SK-N-SH treated with all-trans-retinoic acid at 6 μM for 48 hours (cell line): ENCODE results near the gene MIA2.

Source experiments
- ATAC-seq: fragments of 200-7000 bp; cut with Tn5 transposase; 3 replicates; pipeline ENCODE4 v1.9.1; 2020; ENCODE audit warnings: mild to moderate bottlenecking, moderate library complexity
- ARNTL ChIP-seq: fragments of 450-650 bp; formaldehyde crosslinking; IDR thresholded peaks from 2 replicates; pipeline ENCODE4 v1.5.0; 2020; ENCODE audit warnings: low read depth, mild to moderate bottlenecking, moderate library complexity, borderline replicate concordance
- CSDC2 ChIP-seq: fragments of 250-450 bp; sonication (Bioruptor Pico); IDR thresholded peaks from 2 replicates; pipeline ENCODE4 v1.5.0; 2020; ENCODE audit warnings: mild to moderate bottlenecking, moderate library complexity
- ESRRG ChIP-seq: fragments of 250-450 bp; sonication (Bioruptor Pico); IDR thresholded peaks from 2 replicates; pipeline ENCODE4 v1.6.1; 2021; ENCODE audit warnings: mild to moderate bottlenecking
- GLIS3 ChIP-seq: fragments of 250-450 bp; sonication (Bioruptor Pico); IDR thresholded peaks from 2 replicates; pipeline ENCODE4 v1.5.0; 2020; ENCODE audit warnings: mild to moderate bottlenecking, moderate library complexity
- OSR1 ChIP-seq: fragments of 250-450 bp; sonication (Bioruptor Pico); IDR thresholded peaks from 2 replicates; pipeline ENCODE4 v1.8.0; 2022; ENCODE audit warnings: moderate library complexity, mild to moderate bottlenecking, inconsistent platforms
- PPARA ChIP-seq: fragments of 250-450 bp; sonication (Bioruptor Pico); IDR thresholded peaks from 2 replicates; pipeline ENCODE4 v1.5.0; 2020; ENCODE audit warnings: mild to moderate bottlenecking, borderline replicate concordance
- RARB ChIP-seq: fragments of 250-450 bp; sonication (Bioruptor Pico); IDR thresholded peaks from 2 replicates; pipeline ENCODE4 v1.8.0; 2021; ENCODE audit warnings: mild to moderate bottlenecking, moderate library complexity
- SNAI2 ChIP-seq: fragments of 250-450 bp; sonication (Bioruptor Pico); IDR thresholded peaks from 2 replicates; pipeline ENCODE4 v1.5.0; 2020; ENCODE audit warnings: mild to moderate bottlenecking, moderate library complexity
- TCF4 ChIP-seq: fragments of 250-450 bp; sonication (Bioruptor Pico); IDR thresholded peaks from 2 replicates; pipeline ENCODE4 v1.8.0; 2021; ENCODE audit warnings: mild to moderate bottlenecking, moderate library complexity, borderline replicate concordance
- TOX ChIP-seq: fragments of 250-450 bp; sonication (Bioruptor Pico); IDR thresholded peaks from 2 replicates; pipeline ENCODE4 v1.8.0; 2021; ENCODE audit warnings: mild to moderate bottlenecking, moderate library complexity, borderline replicate concordance
- ZFP3 ChIP-seq: fragments of 250-450 bp; sonication (Bioruptor Pico); IDR thresholded peaks from 2 replicates; pipeline ENCODE4 v1.5.0; 2020; ENCODE audit warnings: mild to moderate bottlenecking, moderate library complexity
- ZFP30 ChIP-seq: fragments of 450-650 bp; formaldehyde crosslinking; IDR thresholded peaks from 2 replicates; pipeline ENCODE4 v1.5.0; 2022; ENCODE audit warnings: mild to moderate bottlenecking, moderate library complexity
- ZNF565 ChIP-seq: fragments of 450-650 bp; formaldehyde crosslinking; conservative IDR thresholded peaks from 2 replicates; pipeline ENCODE4 v1.5.0; 2020; ENCODE audit warnings: low read depth, mild to moderate bottlenecking, moderate library complexity
- ZNF70 ChIP-seq: fragments of 450-650 bp; formaldehyde crosslinking; IDR thresholded peaks from 2 replicates; pipeline ENCODE4 v1.5.0; 2020; ENCODE audit warnings: mild to moderate bottlenecking, moderate library complexity
- ZNF8 ChIP-seq: fragments of 450-650 bp; formaldehyde crosslinking; IDR thresholded peaks from 2 replicates; pipeline ENCODE4 v1.5.0; 2020; ENCODE audit warnings: mild to moderate bottlenecking, moderate library complexity
- TF ChIP-seq, protein P1 (sequence below): fragments of 250-450 bp; sonication (Bioruptor Pico); IDR thresholded peaks from 2 replicates; pipeline ENCODE4 v1.8.0; 2021; ENCODE audit warnings: low read depth, mild to moderate bottlenecking, moderate library complexity, borderline replicate concordance
- TF ChIP-seq, protein P2 (sequence below): fragments of 250-450 bp; sonication (Bioruptor Pico); IDR thresholded peaks from 2 replicates; pipeline ENCODE4 v1.5.0; 2020; ENCODE audit warnings: mild to moderate bottlenecking, moderate library complexity
- TF ChIP-seq, protein P3 (sequence below): fragments of 250-450 bp; sonication (Bioruptor Pico); IDR thresholded peaks from 2 replicates; pipeline ENCODE4 v1.5.1; 2020; ENCODE audit warnings: low read depth, mild to moderate bottlenecking, moderate library complexity
- TF ChIP-seq, protein P4 (sequence below): fragments of 250-450 bp; sonication (Bioruptor Pico); IDR thresholded peaks from 2 replicates; pipeline ENCODE4 v1.5.1; 2021; ENCODE audit warnings: mild to moderate bottlenecking, moderate library complexity
- TF ChIP-seq, protein P5 (sequence below): fragments of 250-450 bp; sonication (Bioruptor Pico); IDR thresholded peaks from 2 replicates; pipeline ENCODE4 v1.8.0; 2020; ENCODE audit warnings: mild to moderate bottlenecking, moderate library complexity, borderline replicate concordance

Gene MIA2

DNA sequence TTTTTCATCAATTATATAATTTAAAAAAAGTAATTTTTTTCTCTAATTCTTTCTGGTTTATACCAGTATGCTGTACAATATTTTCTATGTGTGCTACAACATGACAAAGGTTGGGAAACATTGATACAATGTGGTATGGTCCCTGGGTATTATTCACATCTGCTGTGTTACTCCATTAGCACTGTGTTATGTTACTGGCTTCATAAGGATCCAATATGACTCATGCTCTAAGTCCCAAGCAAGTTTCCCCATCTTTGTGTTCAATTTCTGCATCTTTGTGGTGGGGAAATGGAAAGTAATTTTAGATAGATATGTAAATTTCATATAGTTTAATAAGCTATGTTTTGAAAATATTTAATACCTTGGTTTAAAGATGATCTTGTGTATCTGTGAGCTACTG, 162.7 kb downstream of the MIA2 start:
- TF ChIP-seq ZNF565 (no peak), ZNF8 (CRISPR knock-in tag) (no peak), TOX (CRISPR knock-in tag) (no peak), GLIS3 (no peak), ESRRG (CRISPR knock-in tag) (no peak), ZNF70 (CRISPR knock-in tag) (no peak), TCF4 (no peak), SNAI2 (CRISPR knock-in tag) (no peak), ZFP30 (CRISPR knock-in tag) (no peak), RARB (CRISPR knock-in tag) (no peak), ZFP3 (CRISPR knock-in tag) (no peak)
- TF ChIP-seq, protein P1, sequence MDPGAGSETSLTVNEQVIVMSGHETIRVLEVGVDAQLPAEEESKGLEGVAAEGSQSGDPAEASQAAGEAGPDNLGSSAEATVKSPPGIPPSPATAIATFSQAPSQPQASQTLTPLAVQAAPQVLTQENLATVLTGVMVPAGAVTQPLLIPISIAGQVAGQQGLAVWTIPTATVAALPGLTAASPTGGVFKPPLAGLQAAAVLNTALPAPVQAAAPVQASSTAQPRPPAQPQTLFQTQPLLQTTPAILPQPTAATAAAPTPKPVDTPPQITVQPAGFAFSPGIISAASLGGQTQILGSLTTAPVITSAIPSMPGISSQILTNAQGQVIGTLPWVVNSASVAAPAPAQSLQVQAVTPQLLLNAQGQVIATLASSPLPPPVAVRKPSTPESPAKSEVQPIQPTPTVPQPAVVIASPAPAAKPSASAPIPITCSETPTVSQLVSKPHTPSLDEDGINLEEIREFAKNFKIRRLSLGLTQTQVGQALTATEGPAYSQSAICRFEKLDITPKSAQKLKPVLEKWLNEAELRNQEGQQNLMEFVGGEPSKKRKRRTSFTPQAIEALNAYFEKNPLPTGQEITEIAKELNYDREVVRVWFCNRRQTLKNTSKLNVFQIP (CRISPR knock-in tag), result no peak
- TF ChIP-seq, protein P2, sequence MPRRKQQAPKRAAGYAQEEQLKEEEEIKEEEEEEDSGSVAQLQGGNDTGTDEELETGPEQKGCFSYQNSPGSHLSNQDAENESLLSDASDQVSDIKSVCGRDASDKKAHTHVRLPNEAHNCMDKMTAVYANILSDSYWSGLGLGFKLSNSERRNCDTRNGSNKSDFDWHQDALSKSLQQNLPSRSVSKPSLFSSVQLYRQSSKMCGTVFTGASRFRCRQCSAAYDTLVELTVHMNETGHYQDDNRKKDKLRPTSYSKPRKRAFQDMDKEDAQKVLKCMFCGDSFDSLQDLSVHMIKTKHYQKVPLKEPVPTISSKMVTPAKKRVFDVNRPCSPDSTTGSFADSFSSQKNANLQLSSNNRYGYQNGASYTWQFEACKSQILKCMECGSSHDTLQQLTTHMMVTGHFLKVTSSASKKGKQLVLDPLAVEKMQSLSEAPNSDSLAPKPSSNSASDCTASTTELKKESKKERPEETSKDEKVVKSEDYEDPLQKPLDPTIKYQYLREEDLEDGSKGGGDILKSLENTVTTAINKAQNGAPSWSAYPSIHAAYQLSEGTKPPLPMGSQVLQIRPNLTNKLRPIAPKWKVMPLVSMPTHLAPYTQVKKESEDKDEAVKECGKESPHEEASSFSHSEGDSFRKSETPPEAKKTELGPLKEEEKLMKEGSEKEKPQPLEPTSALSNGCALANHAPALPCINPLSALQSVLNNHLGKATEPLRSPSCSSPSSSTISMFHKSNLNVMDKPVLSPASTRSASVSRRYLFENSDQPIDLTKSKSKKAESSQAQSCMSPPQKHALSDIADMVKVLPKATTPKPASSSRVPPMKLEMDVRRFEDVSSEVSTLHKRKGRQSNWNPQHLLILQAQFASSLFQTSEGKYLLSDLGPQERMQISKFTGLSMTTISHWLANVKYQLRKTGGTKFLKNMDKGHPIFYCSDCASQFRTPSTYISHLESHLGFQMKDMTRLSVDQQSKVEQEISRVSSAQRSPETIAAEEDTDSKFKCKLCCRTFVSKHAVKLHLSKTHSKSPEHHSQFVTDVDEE (CRISPR knock-in tag), result no peak
- TF ChIP-seq, protein P3, sequence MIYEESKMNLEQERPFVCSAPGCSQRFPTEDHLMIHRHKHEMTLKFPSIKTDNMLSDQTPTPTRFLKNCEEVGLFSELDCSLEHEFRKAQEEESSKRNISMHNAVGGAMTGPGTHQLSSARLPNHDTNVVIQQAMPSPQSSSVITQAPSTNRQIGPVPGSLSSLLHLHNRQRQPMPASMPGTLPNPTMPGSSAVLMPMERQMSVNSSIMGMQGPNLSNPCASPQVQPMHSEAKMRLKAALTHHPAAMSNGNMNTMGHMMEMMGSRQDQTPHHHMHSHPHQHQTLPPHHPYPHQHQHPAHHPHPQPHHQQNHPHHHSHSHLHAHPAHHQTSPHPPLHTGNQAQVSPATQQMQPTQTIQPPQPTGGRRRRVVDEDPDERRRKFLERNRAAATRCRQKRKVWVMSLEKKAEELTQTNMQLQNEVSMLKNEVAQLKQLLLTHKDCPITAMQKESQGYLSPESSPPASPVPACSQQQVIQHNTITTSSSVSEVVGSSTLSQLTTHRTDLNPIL (CRISPR knock-in tag), result no peak
- TF ChIP-seq, protein P4, sequence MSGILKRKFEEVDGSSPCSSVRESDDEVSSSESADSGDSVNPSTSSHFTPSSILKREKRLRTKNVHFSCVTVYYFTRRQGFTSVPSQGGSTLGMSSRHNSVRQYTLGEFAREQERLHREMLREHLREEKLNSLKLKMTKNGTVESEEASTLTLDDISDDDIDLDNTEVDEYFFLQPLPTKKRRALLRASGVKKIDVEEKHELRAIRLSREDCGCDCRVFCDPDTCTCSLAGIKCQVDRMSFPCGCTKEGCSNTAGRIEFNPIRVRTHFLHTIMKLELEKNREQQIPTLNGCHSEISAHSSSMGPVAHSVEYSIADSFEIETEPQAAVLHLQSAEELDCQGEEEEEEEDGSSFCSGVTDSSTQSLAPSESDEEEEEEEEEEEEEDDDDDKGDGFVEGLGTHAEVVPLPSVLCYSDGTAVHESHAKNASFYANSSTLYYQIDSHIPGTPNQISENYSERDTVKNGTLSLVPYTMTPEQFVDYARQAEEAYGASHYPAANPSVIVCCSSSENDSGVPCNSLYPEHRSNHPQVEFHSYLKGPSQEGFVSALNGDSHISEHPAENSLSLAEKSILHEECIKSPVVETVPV (CRISPR knock-in tag), result no peak
- ATAC-seq, result no peak

DNA sequence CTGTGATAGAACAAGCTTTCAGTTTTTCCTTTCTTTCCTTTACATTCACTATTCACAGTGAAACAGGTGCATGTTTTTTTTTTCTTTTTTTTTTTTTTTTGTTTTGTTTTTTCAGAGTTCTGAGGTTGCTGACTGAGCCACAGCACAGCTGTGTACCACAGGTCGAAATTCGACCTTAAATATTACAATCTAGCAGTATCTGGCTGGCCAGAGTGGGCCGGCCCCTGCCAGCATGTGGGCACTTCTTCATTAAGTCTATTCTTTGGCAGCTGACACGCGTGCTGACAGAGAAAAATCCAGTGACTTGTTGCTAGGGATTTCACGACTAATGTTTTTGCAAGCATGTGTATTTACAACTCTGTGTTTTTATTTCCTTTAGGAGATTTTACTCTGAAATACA, 164.7 kb downstream of the MIA2 start:
- TF ChIP-seq, protein P5, sequence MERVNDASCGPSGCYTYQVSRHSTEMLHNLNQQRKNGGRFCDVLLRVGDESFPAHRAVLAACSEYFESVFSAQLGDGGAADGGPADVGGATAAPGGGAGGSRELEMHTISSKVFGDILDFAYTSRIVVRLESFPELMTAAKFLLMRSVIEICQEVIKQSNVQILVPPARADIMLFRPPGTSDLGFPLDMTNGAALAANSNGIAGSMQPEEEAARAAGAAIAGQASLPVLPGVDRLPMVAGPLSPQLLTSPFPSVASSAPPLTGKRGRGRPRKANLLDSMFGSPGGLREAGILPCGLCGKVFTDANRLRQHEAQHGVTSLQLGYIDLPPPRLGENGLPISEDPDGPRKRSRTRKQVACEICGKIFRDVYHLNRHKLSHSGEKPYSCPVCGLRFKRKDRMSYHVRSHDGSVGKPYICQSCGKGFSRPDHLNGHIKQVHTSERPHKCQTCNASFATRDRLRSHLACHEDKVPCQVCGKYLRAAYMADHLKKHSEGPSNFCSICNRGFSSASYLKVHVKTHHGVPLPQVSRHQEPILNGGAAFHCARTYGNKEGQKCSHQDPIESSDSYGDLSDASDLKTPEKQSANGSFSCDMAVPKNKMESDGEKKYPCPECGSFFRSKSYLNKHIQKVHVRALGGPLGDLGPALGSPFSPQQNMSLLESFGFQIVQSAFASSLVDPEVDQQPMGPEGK (CRISPR knock-in tag), result no peak
- no peak for TF ChIP-seq ARNTL (CRISPR knock-in tag)
- no peak for TF ChIP-seq GLIS3
- TF ChIP-seq, protein P3 (CRISPR knock-in tag), result no peak
- TF ChIP-seq RARB (CRISPR knock-in tag), result no peak
- no peak for TF ChIP-seq CSDC2 (CRISPR knock-in tag)
- TF ChIP-seq, protein P2 (CRISPR knock-in tag), result no peak
- TF ChIP-seq ZNF8 (CRISPR knock-in tag), result no peak
- TF ChIP-seq ESRRG (CRISPR knock-in tag), result no peak
- TF ChIP-seq OSR1, result no peak
- no peak for TF ChIP-seq PPARA (CRISPR knock-in tag)
- ATAC-seq, result no peak
